ENCODE measurements around the gene MAGEB4. TPM values are rescaled to one million over a fixed set of nuclear protein-coding genes. Genes with fewer than 3 reads are reported as not detected.

MAGEB4 gene
- total and polyA plus RNA-seq, 2 experiments from 2014 or later, result not detected

DNA sequence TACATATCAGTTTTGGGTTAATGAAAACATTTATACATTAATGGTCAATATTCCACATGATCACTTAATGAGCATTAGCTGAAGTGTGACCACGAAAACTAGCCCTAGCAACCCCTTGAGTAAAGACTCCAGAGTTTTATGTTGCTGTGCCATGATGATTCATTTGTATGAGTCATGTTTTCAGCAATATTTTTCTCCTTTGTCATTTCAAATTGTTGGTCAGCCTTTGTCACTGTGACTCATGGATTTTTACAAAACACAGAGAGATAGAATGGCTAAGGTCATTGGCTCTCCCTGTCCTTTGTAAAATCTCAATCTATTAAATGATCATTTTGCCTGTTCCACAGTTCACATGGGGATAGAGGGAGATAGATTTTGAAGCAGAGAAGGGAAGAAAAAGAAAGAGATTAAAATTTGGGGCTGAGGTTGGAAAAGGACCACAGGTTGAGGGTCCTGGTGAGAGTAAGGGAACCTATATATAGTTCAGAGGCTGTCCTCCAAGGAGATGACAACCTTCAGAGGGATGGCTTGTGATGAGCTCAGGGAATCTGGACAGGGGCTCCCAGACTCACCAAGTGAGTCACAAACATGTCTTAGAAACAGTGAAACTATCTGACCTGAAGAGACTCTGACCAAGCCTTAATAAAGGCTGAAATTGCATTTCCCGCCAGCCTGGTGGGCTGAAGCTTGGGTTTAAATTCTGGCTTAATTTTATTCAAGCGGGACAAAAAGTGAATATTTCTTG, 41.8 kb downstream of the MAGEB4 start:
- Histone ChIP-seq H3K27me3 (no peaks in the 10 kb centered on the region), H3K27ac (no peak overlapping the region), H3K4me3 (no peak overlapping the region), H3K9me3 (ENCODE audit: low read depth) (no peaks in the 10 kb centered on the region), H3K36me3 (no peaks in the 10 kb centered on the region), H3K4me1 (ENCODE audit: low read depth) (no peaks in the 10 kb centered on the region)
- peak in 1 of 2 donors; percentile 85 for DNase-seq (ENCODE audit: low read depth in 1 of 2, low spot score in 1 of 2)
- TF ChIP-seq, protein P1, sequence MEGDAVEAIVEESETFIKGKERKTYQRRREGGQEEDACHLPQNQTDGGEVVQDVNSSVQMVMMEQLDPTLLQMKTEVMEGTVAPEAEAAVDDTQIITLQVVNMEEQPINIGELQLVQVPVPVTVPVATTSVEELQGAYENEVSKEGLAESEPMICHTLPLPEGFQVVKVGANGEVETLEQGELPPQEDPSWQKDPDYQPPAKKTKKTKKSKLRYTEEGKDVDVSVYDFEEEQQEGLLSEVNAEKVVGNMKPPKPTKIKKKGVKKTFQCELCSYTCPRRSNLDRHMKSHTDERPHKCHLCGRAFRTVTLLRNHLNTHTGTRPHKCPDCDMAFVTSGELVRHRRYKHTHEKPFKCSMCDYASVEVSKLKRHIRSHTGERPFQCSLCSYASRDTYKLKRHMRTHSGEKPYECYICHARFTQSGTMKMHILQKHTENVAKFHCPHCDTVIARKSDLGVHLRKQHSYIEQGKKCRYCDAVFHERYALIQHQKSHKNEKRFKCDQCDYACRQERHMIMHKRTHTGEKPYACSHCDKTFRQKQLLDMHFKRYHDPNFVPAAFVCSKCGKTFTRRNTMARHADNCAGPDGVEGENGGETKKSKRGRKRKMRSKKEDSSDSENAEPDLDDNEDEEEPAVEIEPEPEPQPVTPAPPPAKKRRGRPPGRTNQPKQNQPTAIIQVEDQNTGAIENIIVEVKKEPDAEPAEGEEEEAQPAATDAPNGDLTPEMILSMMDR (IDR thresholded peaks at IDR 0.05; ENCODE audit: low read depth, low read length), result no peak

Other genes with a start within 250 kb of the MAGEB4 start
- not detected in 2 replicates for gene MAGEB2, start 26.4 kb upstream of the MAGEB4 start, total RNA-seq
- gene MAGEB2, start 26.4 kb upstream of the MAGEB4 start, polyA plus RNA-seq, result not detected in 2 replicates
- gene MAGEB3, start 11.3 kb upstream of the MAGEB4 start, total RNA-seq, result not detected in 2 replicates
- not detected in 2 replicates for gene MAGEB3, start 11.3 kb upstream of the MAGEB4 start, polyA plus RNA-seq
- gene MAGEB1, start 5.1 kb downstream of the MAGEB4 start, total RNA-seq, result not detected in 2 replicates
- gene MAGEB1, start 5.1 kb downstream of the MAGEB4 start, polyA plus RNA-seq, result not detected in 2 replicates
- gene NR0B1, start 67.4 kb downstream of the MAGEB4 start, total RNA-seq, result 0.42 and 0.54 TPM in 2 replicates
- gene NR0B1, start 67.4 kb downstream of the MAGEB4 start, polyA plus RNA-seq, result 0.30 TPM in 1 of 2 replicates, not detected in the other

All from cardiac muscle cell (in vitro differentiated cells and primary cell).